NCI-H748 treated with DMSO at 0.1 percent for 48 hours (cell line): ENCODE measurements around the gene PLXNB3.

Experiments
- DNase-seq: peaks from one replicate; lab custom pipeline; 2025; lab: John Stamatoyannopoulos, UW

PLXNB3 gene

GRCh38 chrX:153774576-153775292 is 10.7 kb downstream of the PLXNB3 start:
- DNase-seq: no peak

- DNase-seq: no peak
These were observed 11.5 kb downstream of the PLXNB3 start for GRCh38 chrX:153775293-153776119.

DNA sequence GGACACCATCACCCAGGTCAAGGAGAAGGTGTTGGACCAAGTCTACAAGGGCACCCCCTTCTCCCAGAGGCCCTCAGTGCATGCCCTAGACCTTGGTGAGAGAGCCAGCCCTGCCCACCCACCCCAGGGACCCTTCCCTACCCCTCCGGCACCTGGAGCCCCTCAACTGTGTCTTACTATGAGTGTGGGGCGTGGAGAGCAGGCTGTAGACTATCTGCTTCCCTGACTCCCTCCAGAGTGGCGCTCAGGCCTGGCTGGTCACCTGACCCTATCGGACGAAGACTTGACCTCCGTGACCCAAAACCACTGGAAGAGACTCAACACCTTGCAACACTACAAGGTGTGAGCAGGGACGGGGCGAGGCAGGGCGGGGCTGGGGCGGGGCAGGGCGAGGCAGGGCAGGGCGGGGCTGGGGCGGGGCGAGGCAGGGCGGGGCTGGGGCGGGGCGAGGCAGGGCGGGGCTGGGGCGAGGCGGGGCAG is 12.1 kb downstream of the PLXNB3 start:
- no peak for DNase-seq

DNA sequence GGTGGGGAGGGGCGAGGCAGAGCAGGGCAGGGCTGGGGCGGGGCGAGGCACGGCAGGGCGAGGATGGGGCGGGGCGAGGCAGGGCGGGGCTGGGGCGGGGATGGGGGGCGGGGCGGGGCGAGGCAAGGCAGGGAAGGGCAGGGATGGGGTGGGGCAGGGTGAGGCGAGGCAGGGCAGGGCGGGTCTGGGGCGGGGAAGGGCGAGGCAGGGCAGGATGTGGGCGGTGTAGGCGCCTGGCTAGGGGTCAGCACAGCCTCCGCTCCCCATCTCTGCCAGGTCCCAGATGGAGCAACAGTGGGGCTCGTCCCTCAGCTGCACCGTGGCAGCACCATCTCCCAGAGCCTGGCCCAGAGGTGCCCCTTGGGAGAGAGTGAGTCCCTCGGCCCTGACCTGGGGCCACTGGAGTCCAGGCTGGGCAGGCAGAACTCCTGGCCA is 12.6 kb downstream of the PLXNB3 start:
- no peak for DNase-seq

DNA sequence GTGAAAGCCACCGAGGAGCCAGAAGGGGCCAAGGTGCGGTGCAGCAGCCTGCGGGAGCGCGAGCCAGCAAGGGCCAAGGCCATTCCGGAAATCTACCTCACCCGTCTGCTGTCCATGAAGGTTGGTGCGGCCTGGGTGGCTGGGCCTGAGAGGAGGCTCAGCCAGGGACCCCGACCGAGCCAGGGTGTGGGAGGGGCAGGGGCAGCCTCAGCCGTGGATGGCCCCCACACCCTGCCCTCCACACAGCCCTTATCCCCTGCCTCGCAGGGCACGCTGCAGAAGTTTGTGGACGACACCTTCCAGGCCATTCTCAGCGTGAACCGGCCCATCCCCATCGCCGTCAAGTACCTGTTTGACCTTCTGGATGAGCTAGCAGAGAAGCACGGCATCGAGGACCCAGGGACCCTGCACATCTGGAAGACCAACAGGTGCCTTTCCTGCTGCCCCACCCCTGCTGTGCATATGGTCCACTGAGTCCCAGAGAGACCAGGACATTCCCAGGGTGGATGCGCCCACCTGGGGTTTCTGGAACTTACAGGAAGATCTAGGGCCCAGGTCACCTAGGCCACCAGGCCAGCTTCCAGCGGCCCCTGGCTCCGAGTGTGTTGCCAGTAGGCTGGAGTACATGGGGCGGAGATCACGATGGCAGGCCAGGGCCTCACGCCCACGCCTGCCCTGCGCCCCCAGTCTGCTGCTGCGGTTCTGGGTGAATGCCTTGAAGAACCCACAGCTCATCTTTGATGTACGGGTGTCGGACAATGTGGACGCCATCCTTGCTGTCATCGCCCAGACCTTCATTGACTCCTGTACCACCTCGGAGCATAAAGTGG is 13.4 kb downstream of the PLXNB3 start:
- no peak for DNase-seq

- DNase-seq: no peak
These were observed 14.1 kb downstream of the PLXNB3 start for GRCh38 chrX:153778181-153778580.

DNA sequence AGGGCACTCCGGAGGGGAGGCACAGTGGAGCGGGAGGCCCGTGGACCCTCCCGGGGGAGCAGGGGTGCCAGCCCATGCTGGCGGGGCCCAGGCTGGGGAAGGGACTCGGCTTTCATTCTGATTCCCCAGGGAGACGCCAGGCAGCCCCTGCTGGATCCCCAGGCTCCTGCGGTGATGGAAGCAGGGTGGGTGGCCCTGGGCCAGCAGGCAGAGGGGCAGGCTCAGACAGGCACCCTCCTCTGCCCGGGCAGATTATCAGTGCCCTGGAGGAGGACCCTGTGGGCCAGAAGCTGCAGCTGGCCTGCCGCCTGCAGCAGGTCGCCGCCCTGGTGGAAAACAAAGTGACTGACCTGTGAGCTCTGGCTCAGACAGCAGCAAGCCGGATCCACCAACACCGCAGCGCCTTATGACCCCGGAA is 14.6 kb downstream of the PLXNB3 start:
- no peak for DNase-seq

GRCh38 chrX:153779891-153780677 is 16.0 kb downstream of the PLXNB3 start:
- no peak for DNase-seq

DNA sequence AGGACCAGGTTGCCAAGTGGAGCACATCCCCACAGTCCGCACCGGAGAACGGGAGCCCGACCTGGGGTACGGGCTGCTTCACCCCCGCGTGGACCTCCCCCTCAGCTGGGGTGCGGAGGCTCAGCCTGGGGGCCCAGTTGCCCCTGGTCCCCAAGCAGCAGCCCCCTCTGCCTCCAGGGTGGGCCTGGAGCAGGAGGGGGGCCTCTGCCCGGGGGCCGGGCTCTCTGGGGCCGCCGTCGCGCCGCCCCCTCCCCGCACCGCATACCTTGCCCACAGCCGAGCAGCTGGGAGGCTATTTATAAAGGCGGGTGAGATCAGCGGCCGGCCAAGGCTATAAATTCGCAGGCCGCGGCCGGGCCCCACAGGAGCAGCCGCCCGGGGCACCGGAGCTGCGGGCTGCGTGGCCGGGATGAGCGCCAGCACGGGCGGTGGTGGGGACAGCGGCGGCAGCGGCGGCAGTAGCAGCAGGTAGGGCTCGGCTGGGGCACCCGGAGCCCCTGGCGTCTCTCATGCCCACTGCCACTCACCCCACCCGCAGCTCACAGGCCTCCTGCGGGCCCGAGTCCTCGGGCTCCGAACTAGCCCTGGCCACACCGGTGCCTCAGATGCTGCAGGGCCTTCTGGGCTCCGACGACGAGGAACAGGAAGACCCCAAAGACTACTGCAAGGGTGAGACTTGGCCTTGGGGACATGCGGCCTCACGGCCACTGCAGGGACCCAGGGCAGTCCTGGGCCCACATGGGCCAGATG is 16.8 kb downstream of the PLXNB3 start, which contains the start of gene SRPK3:
TSS of gene SRPK3 (plus strand) at position 364 of the 750 bp plus-strand sequence. CDS start at position 410, 46 bp downstream.
- DNase-seq: no peak

GRCh38 chrX:153781428-153782047 is 17.5 kb downstream of the PLXNB3 start:
- DNase-seq: no peak

- DNase-seq: peak; percentile 49
These were observed 18.3 kb downstream of the PLXNB3 start for GRCh38 chrX:153782313-153782712.

DNA sequence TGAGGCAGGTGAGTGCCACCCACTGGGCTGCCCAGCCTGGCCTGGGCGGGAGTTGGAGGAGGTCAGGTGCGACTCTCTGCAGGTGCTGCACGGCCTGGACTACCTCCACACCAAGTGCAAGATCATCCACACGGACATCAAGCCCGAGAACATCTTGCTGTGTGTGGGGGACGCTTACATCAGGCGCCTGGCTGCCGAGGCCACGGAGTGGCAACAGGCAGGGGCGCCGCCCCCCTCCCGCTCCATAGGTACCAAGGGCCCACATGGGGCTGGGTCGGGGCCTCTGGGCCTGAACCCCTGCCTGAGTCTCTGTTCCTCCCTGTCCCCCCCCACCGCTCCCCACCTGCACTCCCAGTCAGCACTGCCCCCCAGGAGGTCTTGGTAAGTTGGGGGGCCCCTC is 18.8 kb downstream of the PLXNB3 start:
- no peak for DNase-seq

DNA sequence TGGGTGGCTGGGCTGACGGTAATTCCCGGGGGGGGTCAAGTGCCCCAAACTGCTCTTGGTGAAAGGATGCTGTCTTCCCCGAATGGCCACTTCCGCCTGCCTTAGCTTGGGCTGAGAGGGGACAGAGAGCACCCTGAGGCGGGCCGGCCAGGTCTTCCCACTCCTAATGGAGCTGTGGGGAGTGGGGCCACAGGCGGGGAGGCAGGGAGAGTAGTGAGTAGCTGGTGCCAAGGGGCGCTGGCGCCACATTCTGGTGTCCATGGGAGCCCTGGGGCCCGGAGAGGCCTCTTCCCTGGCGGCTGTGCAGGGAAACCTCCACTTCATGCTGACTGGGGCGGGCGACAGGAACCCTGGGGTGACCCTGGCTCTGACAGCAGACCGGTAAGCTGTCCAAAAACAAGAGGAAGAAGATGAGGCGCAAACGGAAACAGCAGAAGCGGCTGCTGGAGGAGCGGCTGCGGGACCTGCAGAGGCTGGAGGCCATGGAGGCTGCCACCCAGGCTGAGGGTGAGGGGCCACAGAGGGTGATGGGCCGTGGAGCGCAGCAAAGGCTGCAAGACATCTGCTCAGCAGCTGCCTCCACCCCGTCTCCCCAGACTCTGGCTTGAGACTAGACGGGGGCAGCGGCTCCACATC is 19.4 kb downstream of the PLXNB3 start:
- no peak for DNase-seq

DNA sequence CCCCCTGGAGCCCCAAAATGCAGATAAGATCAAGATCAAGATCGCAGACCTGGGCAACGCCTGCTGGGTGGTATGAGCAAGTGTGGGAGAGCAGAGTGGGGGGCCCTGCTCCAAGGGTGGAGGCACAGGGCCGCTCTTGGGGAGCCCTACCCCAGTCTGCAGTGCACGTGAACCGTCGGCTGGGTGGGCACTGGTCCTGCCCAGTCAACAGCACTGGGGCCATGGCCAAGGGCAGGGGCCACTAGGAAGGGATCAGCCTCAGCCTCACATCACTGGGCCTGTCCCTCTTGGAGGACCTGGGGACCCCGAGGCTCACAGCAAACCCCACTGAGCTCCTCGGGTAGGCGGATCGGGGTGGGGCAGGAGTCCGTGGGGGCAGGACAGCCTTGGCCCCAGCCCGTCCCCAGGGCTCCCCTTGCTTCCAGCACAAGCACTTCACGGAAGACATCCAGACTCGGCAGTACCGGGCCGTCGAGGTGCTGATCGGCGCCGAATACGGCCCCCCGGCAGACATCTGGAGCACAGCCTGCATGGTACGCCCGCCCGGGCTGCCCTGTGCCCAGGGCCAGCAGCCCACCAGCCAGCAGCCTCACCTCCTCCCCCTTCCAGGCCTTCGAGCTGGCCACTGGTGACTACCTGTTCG is 20.4 kb downstream of the PLXNB3 start:
- DNase-seq: no peak

DNA sequence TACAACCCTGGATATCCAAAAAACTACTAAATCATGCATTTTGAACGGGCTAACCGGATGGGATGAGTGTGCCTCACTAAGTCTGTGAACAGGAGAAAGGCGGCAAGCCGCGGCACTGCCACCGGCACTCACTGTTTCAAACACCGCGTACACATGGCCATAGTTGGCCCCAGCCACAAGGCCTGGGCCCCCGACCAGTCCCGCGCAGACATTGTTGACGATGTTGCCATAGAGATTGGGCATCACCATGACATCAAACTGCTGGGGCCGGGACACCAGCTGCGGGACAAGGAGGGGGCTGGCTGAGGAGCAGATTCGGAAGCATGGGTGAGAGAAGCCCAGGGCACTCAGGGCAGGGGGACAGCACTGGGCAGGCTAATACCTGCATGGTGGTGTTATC is 22.6 kb downstream of the PLXNB3 start:
- no peak for DNase-seq

DNA sequence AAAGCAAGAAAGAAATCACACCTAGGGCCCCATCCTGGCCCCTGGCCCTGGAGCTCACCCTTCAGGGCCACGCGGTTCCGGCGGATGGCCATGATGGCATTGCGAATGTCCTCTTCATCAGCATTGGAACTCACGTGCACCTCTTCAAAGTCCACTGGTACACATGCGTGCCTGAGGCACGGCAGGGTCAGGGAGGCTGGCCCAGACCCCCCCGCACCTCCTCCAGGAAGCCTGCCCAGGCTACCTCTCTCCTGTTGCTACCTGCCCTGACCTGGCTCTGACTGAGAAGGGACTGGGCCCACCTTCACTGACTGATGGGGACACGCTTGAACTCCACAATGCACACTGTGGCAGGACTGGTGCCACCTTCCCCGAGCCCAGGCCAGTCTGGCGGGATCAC is 25.6 kb downstream of the PLXNB3 start:
- no peak for DNase-seq

DNA sequence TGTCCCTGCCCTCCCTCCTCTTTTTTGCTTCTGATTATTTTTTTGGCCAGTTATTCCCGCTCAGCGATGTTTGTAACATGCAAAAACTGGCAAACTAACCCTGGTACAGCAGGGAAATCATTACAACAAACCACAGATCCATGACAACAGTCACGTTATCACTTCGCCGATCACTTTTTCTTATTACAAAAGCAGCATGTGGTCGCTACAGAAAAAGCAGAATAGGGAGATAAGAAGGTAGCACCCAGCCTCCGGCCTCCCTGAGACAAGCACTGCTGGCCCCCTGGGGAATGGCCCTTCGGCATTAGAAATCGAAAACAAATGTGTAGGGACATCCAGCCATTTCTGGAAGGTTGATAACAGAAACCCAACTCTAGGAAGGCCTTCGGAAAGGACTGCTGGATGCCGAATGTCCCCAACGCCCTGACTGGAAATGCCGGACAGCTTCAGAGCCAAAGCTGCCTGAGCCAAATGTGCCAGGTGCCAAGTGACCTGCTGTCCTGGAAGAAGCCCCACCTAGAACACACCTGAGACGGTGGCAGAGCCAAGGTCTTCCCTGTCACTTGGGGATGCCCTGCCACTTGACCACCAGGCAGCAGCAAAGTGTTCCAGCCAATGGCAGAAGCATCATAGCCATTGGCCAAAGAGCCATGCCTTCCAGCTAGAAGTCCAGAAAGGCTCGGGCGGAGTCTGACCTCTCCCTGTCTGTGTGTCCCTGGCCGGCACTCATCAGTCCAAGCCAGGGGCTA is 27.2 kb downstream of the PLXNB3 start:
- DNase-seq: no peak

- DNase-seq: no peak
These were observed 28.3 kb downstream of the PLXNB3 start for GRCh38 chrX:153792368-153792767.
